Measurements from ENCODE around the gene FBN2. TPM values are rescaled to one million over a fixed set of nuclear protein-coding genes. Genes with fewer than 3 reads are reported as not detected.
"Not testable (repeated sequence)": the region's sequence is repeated elsewhere in the genome, so short reads cannot be mapped to it uniquely, and the experiment has no call there.

FBN2 gene
- total RNA-seq, 1 donor from 2014 or later, result 186 TPM

GRCh38 chr5:128407944-128408343, 130.1 kb downstream of the FBN2 start:
- TF ChIP-seq CTCF (conservative IDR thresholded peaks at IDR 0.05), result no peak
- Mint-ChIP-seq H3K9me3 (no peaks in the 10 kb centered on the region), H3K27me3 (no peaks in the 10 kb centered on the region), H3K36me3 (peaks cover 37% of the 10 kb centered on the region), H3K4me3 (no peak overlapping the region), H3K4me1 (ENCODE audit: unreplicated experiment) (no peaks in the 10 kb centered on the region), H3K27ac (no peak overlapping the region)
- no peak for DNase-seq (ENCODE audit: extremely low spot score, unreplicated experiment)

- TF ChIP-seq CTCF (conservative IDR thresholded peaks at IDR 0.05), result no peak
- H3K4me1 Mint-ChIP-seq (ENCODE audit: unreplicated experiment), result peaks cover 7% of the 10 kb centered on the region
- H3K27ac Mint-ChIP-seq, result no peak overlapping the region
- H3K27me3 Mint-ChIP-seq, result no peaks in the 10 kb centered on the region
- H3K9me3 Mint-ChIP-seq, result no peaks in the 10 kb centered on the region
- no peak overlapping the region for H3K4me3 Mint-ChIP-seq
- DNase-seq (ENCODE audit: extremely low spot score, unreplicated experiment), result no peak
- H3K36me3 Mint-ChIP-seq, result peaks cover 43% of the 10 kb centered on the region
These were observed 131.2 kb downstream of the FBN2 start for GRCh38 chr5:128406803-128407202.

- H3K27ac Mint-ChIP-seq, result no peak overlapping the region
- H3K4me1 Mint-ChIP-seq (ENCODE audit: unreplicated experiment), result peaks cover 7% of the 10 kb centered on the region
- H3K27me3 Mint-ChIP-seq, result no peaks in the 10 kb centered on the region
- TF ChIP-seq CTCF (conservative IDR thresholded peaks at IDR 0.05), result no peak
- no peak for DNase-seq (ENCODE audit: extremely low spot score, unreplicated experiment)
- no peak overlapping the region for H3K4me3 Mint-ChIP-seq
- H3K36me3 Mint-ChIP-seq, result peaks cover 44% of the 10 kb centered on the region
- no peaks in the 10 kb centered on the region for H3K9me3 Mint-ChIP-seq
These were observed 132.9 kb downstream of the FBN2 start for GRCh38 chr5:128405159-128405558.

DNA sequence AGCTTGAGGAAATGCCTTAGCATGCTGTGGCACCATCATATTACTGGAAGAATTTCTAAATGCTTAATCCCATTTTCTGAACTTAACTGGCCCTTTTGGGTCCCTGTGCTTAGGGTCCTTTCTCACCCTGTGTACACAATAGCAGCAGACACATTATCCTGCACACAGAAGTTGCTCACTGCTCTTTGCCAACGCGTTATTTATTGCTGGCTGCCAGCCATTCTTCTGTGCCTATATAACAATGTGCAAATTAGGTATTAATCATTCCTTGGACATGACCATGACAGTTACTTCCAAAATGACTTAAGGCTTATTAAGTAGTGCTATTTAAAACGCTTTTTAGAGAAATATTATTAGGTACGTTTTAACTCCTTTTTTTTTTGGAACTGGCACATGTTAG, 134.7 kb downstream of the FBN2 start:
- Mint-ChIP-seq H3K4me3 (no peak overlapping the region), H3K4me1 (ENCODE audit: unreplicated experiment) (peaks cover 7% of the 10 kb centered on the region), H3K27me3 (no peaks in the 10 kb centered on the region), H3K27ac (no peak overlapping the region), H3K36me3 (peaks cover 42% of the 10 kb centered on the region), H3K9me3 (no peaks in the 10 kb centered on the region)
- no peak for DNase-seq (ENCODE audit: extremely low spot score, unreplicated experiment)
- no peak for TF ChIP-seq CTCF (conservative IDR thresholded peaks at IDR 0.05)

DNA sequence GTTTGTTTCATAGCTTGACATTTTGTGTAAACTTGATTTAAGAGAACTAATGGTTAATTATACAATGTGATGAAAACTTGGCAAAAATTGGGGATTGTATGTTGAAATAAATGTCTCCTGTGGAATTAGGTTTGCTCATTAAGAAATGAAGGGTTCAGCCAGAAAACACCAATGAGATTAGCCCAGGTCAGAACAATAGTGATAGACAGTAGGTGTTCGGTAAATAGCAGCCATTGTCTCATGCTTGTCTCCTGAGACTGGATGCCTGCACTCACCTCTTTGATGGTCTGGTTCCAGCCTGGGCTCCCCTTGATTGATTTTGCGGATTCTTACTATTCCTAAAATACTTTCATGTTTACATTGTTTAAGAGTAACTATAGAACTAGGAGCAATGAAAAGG, 135.5 kb downstream of the FBN2 start:
- H3K4me1 Mint-ChIP-seq (ENCODE audit: unreplicated experiment), result peaks cover 7% of the 10 kb centered on the region
- H3K36me3 Mint-ChIP-seq, result peaks cover 44% of the 10 kb centered on the region
- no peak overlapping the region for H3K4me3 Mint-ChIP-seq
- DNase-seq (ENCODE audit: extremely low spot score, unreplicated experiment), result no peak
- H3K27me3 Mint-ChIP-seq, result no peaks in the 10 kb centered on the region
- H3K9me3 Mint-ChIP-seq, result no peaks in the 10 kb centered on the region
- TF ChIP-seq CTCF (conservative IDR thresholded peaks at IDR 0.05), result no peak
- no peak overlapping the region for H3K27ac Mint-ChIP-seq

DNA sequence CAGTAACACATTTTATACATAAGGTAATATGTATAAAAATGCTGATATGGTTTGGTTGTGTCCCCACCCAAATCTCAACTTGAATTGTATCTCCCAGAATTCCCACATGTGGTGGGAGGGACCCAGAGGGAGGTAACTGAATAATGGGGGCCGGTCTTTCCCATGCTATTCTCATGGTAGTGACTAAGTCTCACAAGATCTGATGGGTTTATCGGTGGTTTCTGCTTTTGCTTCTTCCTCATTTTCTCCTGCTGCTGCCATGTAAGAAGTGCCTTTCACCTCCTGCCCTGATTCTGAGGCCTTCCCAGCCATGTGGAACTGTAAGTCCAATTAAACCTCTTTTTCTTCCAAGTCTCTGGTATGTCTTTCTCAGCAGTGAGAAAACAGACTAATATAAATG, 137.3 kb downstream of the FBN2 start:
- H3K4me3 Mint-ChIP-seq; H3K27me3 Mint-ChIP-seq; H3K9me3 Mint-ChIP-seq; H3K27ac Mint-ChIP-seq; H3K4me1 Mint-ChIP-seq (ENCODE audit: unreplicated experiment); DNase-seq (ENCODE audit: extremely low spot score, unreplicated experiment): not testable (repeated sequence)
- peaks cover 43% of the 10 kb centered on the region for H3K36me3 Mint-ChIP-seq

Data from type B pancreatic cell (in vitro differentiated cells).